ENCODE data around the gene FBLN5.

The FBLN5 gene

DNA sequence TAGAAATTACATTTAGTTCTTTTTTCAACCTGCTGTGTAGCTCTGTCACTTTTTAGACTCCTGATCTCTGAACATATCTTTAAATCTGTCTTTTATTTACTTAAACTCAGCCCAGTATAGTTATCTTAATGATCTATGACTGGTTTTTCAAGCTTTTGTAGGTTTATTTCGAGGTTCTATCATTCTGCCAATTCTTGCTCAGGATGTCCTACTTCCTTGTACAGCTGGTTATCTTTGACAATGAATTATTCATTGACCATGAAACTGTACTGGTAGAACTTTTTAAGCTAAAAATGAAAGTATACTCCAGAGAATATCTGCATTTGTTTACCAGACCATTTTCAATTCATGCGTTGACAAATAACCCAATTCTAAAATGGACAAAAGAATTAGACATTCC is 118.0 kb downstream of the FBLN5 start:
- Histone ChIP-seq H3K4me2 (no peak overlapping the region), H3K4me1 (ENCODE audit: low read depth, poor library complexity, severe bottlenecking) (peaks cover 4% of the 10 kb centered on the region), H4K20me1 (ENCODE audit: insufficient read depth) (no peaks in the 10 kb centered on the region), H2AFZ (ENCODE audit: low read depth) (no peak overlapping the region), H3K27ac (no peak overlapping the region), H3K36me3 (ENCODE audit: insufficient read depth) (no peaks in the 10 kb centered on the region), H3K27me3 (ENCODE audit: insufficient read depth, low read depth) (no peaks in the 10 kb centered on the region), H3K9ac (no peak overlapping the region), H3K79me2 (ENCODE audit: insufficient read depth, low read depth) (no peaks in the 10 kb centered on the region), H3K4me3 (IDR thresholded peaks at IDR 0.05; ENCODE audit: insufficient read depth, low read depth, low read length) (no peak overlapping the region)
- no peak for TF ChIP-seq CTCF (conservative IDR thresholded peaks at IDR 0.05; ENCODE audit: low read depth, low read length)

DNA sequence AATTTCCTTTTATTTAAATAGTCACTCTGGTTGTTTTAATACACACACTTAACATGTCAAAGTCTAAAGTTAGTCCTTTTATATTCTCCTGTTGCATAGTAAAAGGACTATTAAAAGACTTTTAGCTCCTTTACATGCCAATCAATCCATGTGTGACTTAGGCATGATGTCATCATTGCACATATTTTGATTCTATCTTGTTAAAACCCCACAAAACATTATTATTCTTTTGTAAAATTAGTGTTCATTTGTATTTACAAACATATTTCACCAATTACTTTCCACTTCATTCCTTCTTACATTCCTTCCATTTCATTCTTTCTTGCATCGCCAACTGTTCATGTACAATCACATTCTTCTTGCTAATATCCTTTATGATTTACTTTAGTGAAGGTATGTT is 119.7 kb downstream of the FBLN5 start:
- H3K36me3 ChIP-seq (ENCODE audit: insufficient read depth) = no peaks in the 10 kb centered on the region
- TF ChIP-seq CTCF (conservative IDR thresholded peaks at IDR 0.05; ENCODE audit: low read depth, low read length) = no peak
- peaks cover 4% of the 10 kb centered on the region for H3K4me1 ChIP-seq (ENCODE audit: low read depth, poor library complexity, severe bottlenecking)
- H3K27ac ChIP-seq = no peak overlapping the region
- H3K79me2 ChIP-seq (ENCODE audit: insufficient read depth, low read depth) = no peaks in the 10 kb centered on the region
- H2AFZ ChIP-seq (ENCODE audit: low read depth) = no peak overlapping the region
- H3K9ac ChIP-seq = no peak overlapping the region
- no peak overlapping the region for H3K4me2 ChIP-seq
- H3K27me3 ChIP-seq (ENCODE audit: insufficient read depth, low read depth) = no peaks in the 10 kb centered on the region
- H3K4me3 ChIP-seq (IDR thresholded peaks at IDR 0.05; ENCODE audit: insufficient read depth, low read depth, low read length) = no peak overlapping the region
- no peaks in the 10 kb centered on the region for H4K20me1 ChIP-seq (ENCODE audit: insufficient read depth)

Measured in KMS-11 (cell line).